Islet of Langerhans (tissue), 1 donor: ENCODE data around the gene PTTG1IP.
"Not testable (repeated sequence)": the region's sequence is repeated elsewhere in the genome, so short reads cannot be mapped to it uniquely, and the experiment has no call there.

ENCODE experiments used
- FAIRE-seq: peaks from one replicate; lab custom pipeline; 2011; peaks lifted over from hg19 to GRCh38; lab: Jason Lieb, UNC

The PTTG1IP gene

DNA sequence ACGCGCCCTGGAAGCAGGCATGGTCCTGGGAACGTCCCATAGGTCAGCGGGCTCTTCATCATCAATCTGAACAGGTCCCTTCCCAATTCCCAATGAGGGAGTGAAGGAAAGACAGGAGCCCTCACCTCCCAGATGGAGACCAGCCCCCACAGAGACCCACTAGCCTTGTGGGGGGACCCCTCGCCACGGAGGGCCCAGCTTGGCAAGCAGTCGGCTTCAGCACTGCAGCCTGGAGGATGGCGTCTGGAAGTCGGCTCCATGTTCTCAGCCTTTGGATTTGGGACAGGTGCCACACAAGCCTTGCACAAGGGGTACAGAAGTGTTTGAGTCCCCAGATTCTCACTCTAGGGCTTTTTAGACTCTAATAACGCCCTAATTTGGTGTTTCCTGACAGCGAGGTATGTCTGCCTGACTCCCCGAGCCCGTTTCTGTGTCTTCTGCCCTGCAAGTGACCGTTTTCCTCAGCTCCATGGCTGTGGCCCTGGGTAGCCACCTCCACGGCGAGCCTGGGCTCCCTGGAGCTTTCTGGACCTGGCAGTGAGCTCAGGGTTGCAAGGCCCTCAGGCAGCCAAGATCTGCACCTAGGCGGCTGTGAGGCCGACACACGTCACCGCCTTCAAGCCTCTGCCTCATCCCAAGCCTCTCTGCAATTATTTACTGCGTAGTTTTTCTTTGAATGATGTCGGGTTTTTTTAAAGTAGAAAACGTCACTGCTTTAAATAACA lies 30.6 kb downstream of the PTTG1IP start:
- no peak for FAIRE-seq

DNA sequence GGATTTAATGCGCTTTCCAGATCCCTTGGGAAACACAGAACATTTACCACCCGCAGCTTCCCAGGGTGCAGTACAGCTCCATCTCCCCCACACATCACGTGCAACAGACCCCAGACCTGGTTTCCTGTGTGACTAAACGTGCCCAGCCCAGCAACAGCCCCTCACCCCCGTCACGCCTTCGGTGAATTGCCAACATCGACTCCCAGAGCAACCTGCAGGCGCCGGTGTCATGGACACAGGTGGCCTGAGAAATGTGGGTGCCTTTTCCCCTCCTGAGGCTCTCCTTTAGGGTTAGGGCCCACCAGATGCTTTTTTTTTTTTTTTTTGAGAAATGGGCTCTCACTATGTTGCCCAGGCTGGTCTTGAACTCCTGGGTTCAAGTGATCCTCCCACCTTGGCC lies 31.4 kb downstream of the PTTG1IP start:
- no peak for FAIRE-seq

DNA sequence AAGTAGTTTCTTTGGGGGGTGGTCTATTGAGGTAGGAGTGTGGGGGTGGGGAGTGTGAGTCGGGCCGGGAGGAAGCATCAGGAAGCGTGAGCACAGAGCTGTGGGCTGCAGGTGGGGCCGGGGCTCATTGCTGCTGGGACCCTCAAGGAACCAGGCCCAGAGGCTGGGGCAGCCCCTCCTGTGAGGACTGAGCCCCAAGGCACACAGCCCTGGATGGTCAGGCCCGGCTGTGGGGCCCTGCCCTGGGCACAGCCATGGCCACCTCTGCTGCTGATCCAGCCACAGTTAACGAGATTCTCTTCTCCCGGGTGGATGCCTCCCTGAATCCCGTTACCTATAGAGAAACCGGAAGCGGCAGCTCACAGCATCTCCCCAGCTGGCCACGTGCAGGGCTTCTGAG lies 32.7 kb downstream of the PTTG1IP start:
- no peak for FAIRE-seq

DNA sequence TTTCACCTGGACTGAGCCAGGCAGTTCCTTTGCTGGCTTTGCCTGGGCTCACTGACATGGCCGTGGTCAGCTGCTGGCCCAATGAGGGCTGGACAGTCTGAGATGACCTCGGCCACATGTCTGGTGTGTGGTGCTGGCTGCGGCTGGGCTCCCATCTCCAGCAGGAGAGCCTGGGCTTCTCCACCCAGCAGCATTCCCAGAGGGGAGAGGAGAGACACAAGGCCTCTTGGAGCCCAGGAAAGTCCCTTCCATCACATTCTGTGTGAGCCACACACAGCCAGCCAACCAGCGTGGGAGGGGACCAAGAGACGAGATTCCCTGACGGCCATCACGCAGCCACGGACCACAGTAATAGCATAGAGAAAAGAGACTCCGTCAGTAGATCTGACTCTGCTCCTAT lies 34.5 kb downstream of the PTTG1IP start:
- FAIRE-seq = no peak

DNA sequence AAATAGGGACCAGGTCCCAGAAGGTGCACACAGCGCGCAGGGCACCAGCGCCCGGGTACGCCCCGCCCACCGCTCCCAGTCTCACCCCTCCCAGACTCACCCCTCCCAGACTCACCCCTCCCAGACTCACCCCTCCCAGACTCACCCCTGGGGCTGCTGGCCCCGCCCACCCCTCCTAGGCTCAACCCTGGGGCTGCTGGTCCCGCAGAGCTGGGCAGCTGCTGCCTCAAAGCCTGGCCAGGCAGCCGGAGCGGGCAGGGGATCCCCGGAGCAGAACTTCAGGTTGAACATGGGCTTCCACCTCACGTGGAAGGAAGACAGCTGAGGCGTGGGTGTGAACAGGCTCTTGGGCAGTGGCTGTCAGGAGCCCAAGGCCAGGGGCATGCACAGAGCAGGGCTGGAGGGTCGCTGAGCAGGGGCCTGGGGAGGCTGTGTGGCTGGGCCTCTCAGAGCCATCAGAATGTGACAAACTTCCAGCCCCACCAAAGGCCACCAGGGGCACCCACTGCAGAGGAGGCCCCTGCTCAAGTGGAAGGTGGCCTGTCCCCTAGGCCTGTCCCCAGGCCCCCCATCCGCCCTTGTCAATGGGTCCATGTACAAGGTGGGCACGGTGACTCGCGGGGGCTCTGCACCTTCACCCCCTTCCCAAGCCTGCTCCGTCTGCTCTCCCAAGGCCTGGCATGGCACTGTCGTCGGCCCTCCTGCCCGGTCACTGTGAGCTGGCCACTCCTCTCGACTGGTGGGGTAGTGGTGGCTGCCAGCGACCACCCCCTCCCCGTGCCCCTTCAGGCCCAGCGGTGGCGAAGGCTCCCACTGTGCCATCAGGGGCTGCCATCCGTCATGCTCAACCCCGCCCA lies 35.2 kb downstream of the PTTG1IP start:
- no peak for FAIRE-seq

DNA sequence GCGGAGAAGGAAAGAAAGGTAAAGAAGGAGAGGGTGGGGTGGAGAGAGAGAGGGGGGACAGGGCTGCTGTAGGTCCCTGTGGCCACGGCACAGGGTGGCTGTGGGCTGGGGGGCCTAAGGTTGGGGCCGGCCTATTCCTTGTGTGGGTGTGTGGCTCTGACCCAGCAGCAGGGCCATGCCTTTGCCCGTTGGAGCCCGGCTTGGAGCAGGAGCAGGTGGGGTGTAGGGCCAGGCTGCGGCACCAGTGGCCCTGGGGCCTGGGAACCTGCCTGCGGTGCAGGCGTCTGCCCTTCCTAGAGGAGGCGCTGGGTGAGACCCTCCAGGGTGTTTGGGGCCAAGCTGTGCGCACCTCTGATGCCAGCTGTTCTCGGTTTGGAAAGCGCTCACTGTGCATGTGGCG lies 36.0 kb downstream of the PTTG1IP start:
- FAIRE-seq = no peak

DNA sequence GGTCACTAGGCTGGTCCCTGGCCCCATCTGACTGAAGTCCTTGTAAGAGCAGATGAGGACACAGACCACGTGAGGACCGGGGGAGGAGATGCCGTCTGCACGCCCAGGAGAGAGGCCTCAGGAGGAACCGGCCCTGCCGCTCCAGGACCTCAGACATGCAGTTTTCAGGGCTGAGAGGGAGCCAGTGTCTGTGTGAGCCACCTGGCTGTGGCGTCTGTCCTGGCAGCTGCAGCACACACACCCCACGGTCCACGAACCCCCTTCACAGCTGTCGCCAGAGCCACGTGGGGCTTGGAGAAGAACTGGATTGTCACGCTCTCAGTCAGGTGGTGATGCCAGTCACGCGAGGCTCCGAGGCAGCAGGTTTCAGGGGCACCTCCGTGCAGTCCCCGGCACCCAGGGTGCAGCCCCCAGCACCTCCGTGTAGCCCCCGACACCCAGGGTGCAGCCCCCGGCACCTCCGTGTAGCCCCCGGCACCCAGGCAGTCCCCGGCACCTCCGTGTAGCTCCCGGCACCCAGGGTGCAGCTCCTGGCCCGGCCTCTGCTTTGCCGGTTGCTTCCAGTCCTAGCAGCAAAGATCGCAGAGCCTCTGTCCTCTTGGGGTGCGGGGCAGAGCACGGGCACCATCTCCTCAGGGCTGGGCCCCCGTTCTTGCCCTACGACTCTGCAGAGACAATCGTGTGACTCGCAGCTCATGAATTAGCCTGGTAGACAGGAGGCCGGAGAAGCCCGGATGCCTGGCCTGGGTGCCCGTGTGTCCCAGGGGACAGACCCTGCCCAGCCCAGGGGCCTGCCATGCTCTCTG lies 36.6 kb downstream of the PTTG1IP start:
- no peak for FAIRE-seq

DNA sequence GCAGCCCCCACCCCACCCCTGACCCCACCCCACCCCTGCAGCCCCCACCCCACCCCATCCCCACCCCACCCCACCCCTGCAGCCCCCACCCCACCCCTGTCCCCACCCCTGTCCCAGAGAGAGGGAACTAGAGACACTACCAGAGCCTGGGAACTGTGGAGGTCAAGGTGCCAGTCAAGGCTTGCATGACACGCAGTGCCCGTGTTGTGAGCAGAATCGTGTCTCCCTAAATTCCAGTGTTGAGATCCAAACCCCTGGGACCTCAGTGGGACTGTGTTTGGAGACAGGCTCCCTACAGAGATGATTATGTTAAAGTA lies 37.2 kb downstream of the PTTG1IP start:
- no peak for FAIRE-seq

DNA sequence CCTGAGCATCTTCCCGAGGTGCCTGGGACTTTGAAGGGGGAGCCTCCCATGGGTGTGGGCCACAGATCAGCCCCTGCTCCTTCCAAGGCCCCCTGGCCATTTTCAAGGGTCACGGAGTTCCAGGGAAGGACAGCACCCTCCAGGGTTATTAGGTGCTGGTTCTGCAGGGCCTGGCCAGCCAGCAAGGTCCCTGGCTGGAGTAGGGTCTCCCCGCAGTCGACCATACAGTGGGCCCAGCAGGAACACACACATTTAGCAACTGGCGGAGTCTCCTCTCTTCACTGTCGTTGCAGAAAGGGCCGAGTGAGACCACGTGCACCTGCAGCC lies 37.9 kb downstream of the PTTG1IP start:
- no peak for FAIRE-seq

DNA sequence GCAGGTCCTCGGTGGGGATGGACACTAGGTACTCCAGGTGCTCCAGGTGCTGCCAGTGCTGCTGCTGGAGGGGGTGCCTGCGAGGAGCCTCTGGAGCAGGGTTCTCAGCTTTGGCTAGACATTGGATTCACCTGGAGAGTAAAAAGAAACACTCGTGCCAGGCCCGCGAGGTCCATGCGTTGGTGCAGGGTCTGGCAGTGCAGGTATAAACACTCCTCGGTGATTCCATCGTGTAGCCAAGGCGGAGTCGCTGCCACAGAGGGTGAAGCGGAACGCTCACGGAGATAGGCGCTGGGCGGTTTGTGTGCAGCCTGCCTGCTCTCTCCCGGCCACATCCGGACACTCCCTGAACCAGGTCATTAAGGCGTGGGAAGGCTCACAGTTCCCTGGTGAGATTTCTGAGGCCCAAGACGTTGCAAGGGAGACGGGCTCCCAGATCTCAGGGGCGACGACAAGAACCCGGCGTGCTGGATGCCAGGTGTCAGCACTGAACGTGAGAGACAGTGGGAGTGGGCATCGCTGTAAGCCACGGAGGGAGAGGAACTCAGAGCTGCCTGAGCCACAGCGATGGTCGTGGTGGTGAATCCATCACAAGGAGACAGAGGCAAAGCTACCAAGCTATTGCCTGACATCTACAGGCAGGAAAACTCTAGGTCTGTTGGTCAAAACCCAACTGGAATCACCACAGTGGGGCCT lies 38.4 kb downstream of the PTTG1IP start:
- FAIRE-seq = no peak

DNA sequence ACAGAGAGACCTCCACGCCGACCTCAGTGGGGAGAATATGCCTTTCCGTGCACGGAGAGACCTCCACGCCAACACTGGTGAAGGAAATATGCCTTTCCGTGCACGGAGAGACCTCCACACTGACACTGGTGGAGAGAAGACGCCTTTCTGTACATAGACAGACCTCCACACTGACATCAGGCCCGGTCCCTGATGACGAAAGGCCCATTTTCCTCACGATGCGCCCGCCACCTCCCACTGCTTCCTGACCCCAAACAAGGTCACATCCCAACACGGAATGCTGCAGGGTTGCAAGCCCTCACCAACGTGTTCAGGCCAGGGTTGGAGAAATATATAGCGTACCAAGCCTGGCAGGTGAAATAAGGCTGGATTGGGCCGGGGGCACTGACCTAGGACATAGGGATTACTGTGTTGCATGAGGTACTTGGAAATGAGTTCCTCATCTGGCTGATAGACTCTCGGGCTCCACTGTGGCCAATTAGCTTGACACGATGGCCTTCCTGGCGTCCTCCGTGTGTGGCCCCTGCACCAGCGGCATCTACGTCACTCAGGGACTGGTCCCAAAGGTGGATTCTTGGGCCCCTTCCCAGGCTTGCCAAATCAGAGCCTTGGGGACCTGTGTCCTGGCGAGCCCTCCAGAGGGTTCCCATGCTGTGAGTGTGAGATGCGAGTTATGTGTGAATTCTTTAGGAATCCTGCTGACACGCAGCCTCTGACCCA lies 39.1 kb downstream of the PTTG1IP start:
- no peak for FAIRE-seq

DNA sequence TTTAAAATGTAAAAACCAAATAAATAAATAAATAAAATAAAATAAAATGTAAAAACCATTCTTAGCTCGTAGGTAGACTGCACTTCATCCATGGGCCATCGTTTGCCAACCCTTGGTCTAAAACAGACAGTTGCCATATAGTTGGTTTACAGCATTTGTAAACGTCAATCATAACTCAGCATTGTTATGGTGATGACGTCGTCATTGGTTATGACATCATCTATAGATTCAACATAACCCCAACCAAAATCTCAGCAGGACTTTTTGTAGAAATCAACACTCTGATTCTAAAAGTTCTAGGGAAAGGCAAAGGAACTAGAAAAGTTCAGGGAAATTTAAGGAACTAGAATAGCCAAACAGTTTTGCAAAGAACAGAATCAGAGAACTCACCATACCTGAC lies 39.8 kb downstream of the PTTG1IP start:
- FAIRE-seq = no peak

DNA sequence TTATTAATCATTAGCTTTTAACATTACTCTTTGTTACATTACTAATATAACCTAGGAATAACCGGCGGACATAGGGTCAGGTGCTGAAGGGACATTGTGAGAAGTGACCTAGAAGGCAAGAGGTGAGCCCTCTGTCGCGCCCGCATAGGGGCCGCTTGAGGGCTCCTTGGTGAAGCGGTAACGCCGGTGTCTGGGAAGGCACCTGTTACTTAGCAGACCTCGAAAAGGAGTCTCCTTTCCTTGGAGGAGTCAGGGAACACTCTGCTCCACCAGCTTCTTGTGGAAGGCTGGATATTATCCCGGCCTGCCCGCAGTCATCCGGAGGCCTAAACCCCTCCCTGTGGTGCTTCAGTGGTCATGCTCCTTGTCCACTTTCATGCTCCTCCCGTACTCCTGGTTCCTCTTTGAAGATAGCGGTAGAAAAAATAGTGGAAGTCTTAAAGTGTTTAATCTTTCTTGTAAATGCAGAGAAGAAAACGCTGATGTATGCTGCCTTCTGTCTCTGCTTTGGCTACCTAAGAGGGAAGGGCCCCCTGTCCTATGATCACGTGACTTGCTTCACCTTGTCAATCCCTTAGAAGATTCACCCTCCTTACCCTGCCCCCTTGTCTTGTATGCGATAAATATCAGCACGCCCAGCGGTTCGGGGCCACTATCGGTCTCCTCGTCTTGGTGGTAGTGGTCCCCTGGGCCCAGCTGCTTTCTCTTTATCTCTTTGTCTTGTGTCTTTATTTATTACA lies 40.8 kb downstream of the PTTG1IP start:
- not testable (repeated sequence) for FAIRE-seq

DNA sequence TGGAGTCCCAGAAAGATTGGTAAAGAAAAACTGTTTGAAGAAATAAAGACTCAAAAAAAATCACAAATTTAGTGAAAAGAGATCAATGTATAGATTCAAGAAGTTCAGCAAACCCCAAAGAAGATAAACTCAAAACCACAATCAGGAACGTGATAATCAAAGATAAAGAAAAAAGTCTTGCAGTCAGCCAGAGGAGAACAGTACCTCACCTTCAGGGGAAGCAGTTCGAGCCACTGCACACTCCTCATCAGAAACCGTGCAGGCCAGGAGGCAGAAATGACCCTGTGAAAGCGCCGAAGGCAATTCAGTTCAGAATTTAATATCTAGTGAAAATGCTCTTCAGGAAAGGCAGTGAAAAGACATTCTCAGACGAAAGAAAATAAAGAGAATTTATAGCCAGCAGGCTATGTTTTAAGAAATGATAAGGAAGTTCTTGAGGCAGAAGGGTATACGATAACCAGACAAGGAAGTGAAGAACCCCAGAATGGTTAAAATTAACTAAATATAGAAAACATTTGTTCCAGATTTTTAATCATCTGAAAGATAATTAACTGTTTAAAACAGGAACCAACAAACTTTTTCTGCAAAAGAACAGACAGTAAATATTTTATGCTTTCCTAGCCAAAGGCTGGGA lies 42.1 kb downstream of the PTTG1IP start:
- FAIRE-seq = no peak

DNA sequence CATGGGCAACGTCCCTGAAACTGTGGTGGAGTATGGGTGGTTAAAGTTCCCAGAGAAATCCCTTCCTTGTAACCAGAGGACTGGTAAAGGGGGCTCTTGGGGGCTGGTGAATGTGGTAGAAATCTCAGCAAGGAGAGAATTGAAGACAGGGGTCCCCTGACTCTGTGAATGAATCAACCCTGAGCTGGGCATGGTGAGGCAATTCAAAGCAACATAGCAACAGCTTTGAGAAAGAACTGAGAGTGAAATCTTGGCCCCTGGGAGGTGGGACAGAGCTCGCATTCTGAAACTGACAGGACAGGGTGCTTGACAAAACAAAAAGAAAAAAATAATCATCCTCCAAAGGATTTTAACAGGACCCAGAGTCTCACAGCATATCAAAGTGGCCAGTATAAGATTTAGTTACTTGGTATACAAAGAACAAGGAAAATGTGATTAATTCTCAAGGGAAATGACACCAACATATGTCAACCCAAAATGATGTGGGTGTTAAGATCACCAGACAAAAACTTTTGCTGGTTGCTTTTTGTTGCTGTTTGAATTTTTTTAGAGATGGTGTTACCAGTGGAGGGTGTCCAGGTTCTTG lies 43.9 kb downstream of the PTTG1IP start:
- no peak for FAIRE-seq

DNA sequence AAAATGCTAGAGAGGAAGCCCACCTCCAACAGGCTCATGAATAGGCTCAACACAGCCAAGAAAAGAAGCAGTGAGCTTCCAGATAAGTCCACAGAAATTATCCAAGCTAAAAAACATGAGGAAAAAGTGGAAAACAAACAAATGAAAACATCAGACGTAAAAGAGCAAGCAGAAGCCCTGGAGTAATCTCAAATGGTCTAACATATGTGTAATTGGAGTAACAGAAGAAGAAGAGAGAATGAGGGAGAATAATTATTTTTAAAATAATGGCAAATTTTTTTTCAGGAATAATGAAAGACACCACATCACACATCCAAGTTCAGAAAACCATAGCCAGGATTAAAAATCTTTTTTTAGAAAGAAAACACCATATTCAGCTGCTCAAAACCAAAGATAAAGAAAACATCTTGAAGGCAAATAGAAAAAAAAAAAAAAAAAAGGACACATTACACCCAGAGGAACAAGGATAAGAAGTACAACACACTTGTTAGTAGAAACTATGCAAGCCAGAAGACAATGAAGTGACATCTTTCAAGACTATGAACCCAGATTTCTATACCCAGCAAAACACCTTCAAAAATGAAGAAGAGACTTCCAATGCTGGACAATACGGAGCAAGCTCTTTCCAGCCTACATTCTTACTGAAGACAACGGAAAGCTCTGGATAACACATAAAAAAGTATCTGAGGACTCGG lies 45.0 kb downstream of the PTTG1IP start:
- no peak for FAIRE-seq

DNA sequence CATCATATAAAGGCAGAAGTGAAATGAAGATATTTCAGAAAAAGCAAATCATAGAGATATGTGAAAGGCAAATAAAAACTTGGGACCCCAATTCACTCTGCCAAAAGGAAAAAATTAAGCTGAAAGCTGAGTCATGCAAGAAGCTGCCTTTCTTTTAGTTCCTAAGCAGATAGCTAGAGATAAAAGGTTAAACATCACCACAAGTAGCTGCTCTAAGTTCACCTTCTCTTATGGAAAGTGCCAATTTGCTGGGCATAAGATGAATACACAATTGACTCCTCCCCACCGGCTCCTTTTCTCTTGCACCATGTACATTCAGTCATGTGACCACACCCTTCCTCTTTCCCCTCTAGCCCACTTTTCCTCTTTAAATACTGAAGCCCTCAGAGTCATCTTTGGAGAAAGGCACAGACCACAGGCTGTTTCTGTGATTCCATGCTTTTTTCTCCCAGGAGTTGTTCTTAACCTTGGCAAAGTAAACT lies 50.3 kb downstream of the PTTG1IP start:
- no peak for FAIRE-seq

DNA sequence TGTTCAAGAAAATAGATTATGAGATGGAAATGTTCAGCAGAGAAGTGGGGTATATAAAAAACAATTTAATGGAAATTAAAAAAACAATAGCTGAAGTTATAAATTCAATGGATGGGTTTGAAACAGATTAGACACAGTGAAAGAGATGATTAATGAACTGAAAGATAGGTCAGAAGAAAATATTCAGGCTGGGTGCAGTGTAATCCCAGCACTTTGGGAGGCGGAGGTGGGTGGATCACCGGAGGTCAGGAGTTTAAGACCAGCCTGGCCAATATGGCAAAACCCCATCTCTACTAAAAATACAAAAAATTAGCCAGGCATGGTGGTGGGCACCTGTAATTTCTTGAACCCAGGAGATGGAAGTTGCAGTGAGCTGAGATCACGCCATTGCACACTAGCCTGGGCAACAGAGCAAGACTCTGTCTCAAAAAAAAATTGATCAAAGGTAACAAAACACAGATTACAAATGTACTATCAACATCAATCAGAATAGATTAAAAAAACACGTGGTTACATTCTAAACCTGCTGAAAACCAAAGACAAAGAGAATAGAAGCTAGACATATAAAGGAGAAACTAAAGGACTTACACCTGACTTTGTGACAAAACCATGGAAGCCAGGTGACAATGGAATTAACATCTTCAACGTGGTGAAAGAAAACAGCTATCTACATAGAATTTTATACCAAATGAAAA lies 50.9 kb downstream of the PTTG1IP start:
- no peak for FAIRE-seq

DNA sequence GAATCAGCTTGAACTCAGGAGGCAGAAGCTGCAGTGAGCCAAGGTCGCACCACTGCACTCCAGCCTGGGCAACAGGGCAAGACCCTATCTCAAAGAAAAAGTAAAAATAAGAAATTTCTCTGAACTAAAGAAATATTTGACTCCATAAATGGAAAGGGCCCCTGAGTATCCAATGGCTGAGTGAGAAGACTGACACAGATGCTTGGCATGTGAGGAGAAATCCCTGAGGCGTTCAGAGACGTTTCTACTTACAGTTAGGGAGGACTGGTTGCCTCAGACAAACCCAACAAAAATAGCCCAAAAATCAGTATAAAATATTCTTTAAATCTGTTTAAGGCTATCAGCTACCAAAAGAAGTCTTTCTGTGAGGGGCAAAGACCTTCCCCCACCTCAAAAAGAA lies 52.6 kb downstream of the PTTG1IP start:
- no peak for FAIRE-seq
